Epithelial cell of esophagus (primary cell): ENCODE data around the gene BAG5.

Experiments
- DNase-seq: peaks from one replicate; pipeline ENCODE4 v3.0.0; 2010; ENCODE audit warnings: low read depth
- H3K4me3 ChIP-seq: 2 replicates; pipeline ENCODE4 v1.5.1; 2011; ENCODE audit warnings: mild to moderate bottlenecking, low read length, control low read depth
- CTCF ChIP-seq: IDR thresholded peaks from 2 replicates; pipeline ENCODE4 v1.5.1; 2011; ENCODE audit warnings: low read depth, mild to moderate bottlenecking, low read length, control low read depth, inconsistent platforms; ENCODE audit not compliant: insufficient read depth; ENCODE audit errors: missing control alignments

The BAG5 gene

GRCh38 chr14:103509864-103510723 is 52.4 kb downstream of the BAG5 start:
- TF ChIP-seq CTCF = no peak
- DNase-seq = no peak
- H3K4me3 ChIP-seq = no peak overlapping the region

- no peak for DNase-seq
- TF ChIP-seq CTCF = no peak
- H3K4me3 ChIP-seq = no peak overlapping the region
Observed at GRCh38 chr14:103508521-103509329, 53.7 kb downstream of the BAG5 start.

- H3K4me3 ChIP-seq = no peak overlapping the region
- no peak for DNase-seq
- no peak for TF ChIP-seq CTCF
Observed at GRCh38 chr14:103507751-103508150, 54.7 kb downstream of the BAG5 start.
